Mucosa of descending colon (tissue), 3 donors: ENCODE data around the gene SS18L1. TPM values are rescaled to one million over a fixed set of nuclear protein-coding genes. Genes with fewer than 3 reads are reported as not detected.

Experiments used
- ATAC-seq: fragments of 200-7000 bp; cut with Tn5 transposase; one replicate; pipeline ENCODE4 v1.9.1; 2020; ENCODE audit warnings: mild to moderate bottlenecking, moderate library complexity
- DNase-seq, 3 donors: peaks; one replicate each; pipeline ENCODE4 v3.0.0-alpha.2; 2020
- H3K36me3 ChIP-seq: fragments of 200-600 bp; one replicate; pipeline ENCODE4 v1.8.0; 2021; ENCODE audit warnings: low read depth, mild to moderate bottlenecking
- H3K4me1 ChIP-seq: fragments of 200-600 bp; one replicate; pipeline ENCODE4 v1.8.0; 2021; ENCODE audit warnings: low read depth, mild to moderate bottlenecking
- H3K4me3 ChIP-seq: fragments of 200-600 bp; one replicate; pipeline ENCODE4 v1.8.0; 2021; ENCODE audit warnings: mild to moderate bottlenecking
- H3K9me3 ChIP-seq: fragments of 200-600 bp; one replicate; pipeline ENCODE4 v1.8.0; 2021; ENCODE audit warnings: mild to moderate bottlenecking
- CTCF ChIP-seq: fragments of 200-600 bp; IDR thresholded peaks from one replicate; pipeline ENCODE4 v1.8.0; 2022; ENCODE audit warnings: antibody characterized with exemption, mild to moderate bottlenecking
- intact Hi-C, 2 donors: fragments of 100-400 bp; cut with DNase I in 1 of 2; cut with micrococcal nuclease in 1 of 2; formaldehyde crosslinking; loops; one replicate each; pipeline versions ENCODE4 v1.11.0 to v1.11.1; 2022; cut with DNase I, micrococcal nuclease
- total RNA-seq, 3 donors: library from RNA; stranded (reverse); fragmentation: NEBNext Ultra II Directional in 2 of 3; extraction: Animal tissue kit (Norgen Biotek cat#: 25700) in 2 of 3; gene quantifications; one replicate each; pipeline versions ENCODE4 v1.2.1 to v1.2.4, GENCODE V29; 2021 to 2023
- donor health status: DM: no; HTN: no; CAD: no; lungs with moderate emphysema.
- donor health status: DM: no; HTN: no; CAD: no.
- donor health status: DM: no; HTN: yes; CAD: no.

Gene SS18L1
- total RNA-seq, 3 donors from 2014 or later, result 13.2 to 16.0 (median 14.4) TPM

- no peaks in the 10 kb centered on the region for H3K36me3 ChIP-seq
- ATAC-seq, result no peak
- H3K4me3 ChIP-seq, result no peak overlapping the region
- DNase-seq, result no peak
- no peaks in the 10 kb centered on the region for H3K9me3 ChIP-seq
- intact Hi-C loops, result no loop called here
- TF ChIP-seq CTCF, result no peak
- peaks cover 5% of the 10 kb centered on the region for H3K4me1 ChIP-seq
Observed at GRCh38 chr20:62216636-62217566, 73.3 kb downstream of the SS18L1 start.

GRCh38 chr20:62217913-62218773 is 74.6 kb downstream of the SS18L1 start:
- H3K4me1 ChIP-seq, result peaks cover 5% of the 10 kb centered on the region
- H3K36me3 ChIP-seq, result no peaks in the 10 kb centered on the region
- ATAC-seq (no peak), DNase-seq (no peak)
- intact Hi-C loops, result no loop called here
- H3K9me3 ChIP-seq, result no peaks in the 10 kb centered on the region
- no peak overlapping the region for H3K4me3 ChIP-seq
- no peak for TF ChIP-seq CTCF

GRCh38 chr20:62219101-62219991 is 75.8 kb downstream of the SS18L1 start:
- TF ChIP-seq CTCF, result no peak
- Histone ChIP-seq H3K4me1 (peaks cover 5% of the 10 kb centered on the region), H3K4me3 (no peak overlapping the region), H3K9me3 (no peaks in the 10 kb centered on the region), H3K36me3 (no peaks in the 10 kb centered on the region)
- DNase-seq, result no peak
- ATAC-seq, result no peak
- intact Hi-C loops, result no loop called here

GRCh38 chr20:62219992-62220665 is 76.6 kb downstream of the SS18L1 start, which contains the start of gene HRH3:
Gene HRH3 (minus strand): TSS chr20:62220278. CDS start chr20:62219970, 308 bp downstream.
- DNase-seq, result peak in 2 of 3 donors; percentile 29 to 68
- no peak for TF ChIP-seq CTCF

More at GRCh38 chr20:62219992-62220665, 76.6 kb downstream of the SS18L1 start, which contains the start of gene HRH3:
- ATAC-seq, result peak; percentile 78
- H3K4me3 ChIP-seq, result no peak within 1 kb of the TSS
- H3K36me3 ChIP-seq, result no peaks in the 10 kb centered on the region
- no peaks in the 10 kb centered on the region for H3K9me3 ChIP-seq
- intact Hi-C loops, result no loop called here
- H3K4me1 ChIP-seq, result peaks cover 5% of the 10 kb centered on the region
